Measurements from ENCODE around the gene MEP1B. TPM values are rescaled to one million over a fixed set of nuclear protein-coding genes. Genes with fewer than 3 reads are reported as not detected.

The MEP1B gene
- polyA plus RNA-seq (2013), result 0.03 TPM in 2 replicates

GRCh38 chr18:32189790-32190189, at the start of gene MEP1B:
MEP1B (plus strand) TSS chr18:32190039; CDS start chr18:32190071, 32 bp downstream.
- DNase-seq, result no peak
- WGBS (ENCODE audit: extremely low coverage, insufficient coverage, insufficient read length), result no CpG with 5 or more reads among the region's 2 CpGs
- H2BK120ac ChIP-seq (ENCODE audit: insufficient read depth, low read length, poor library complexity), result no peak within 1 kb of the TSS

DNA sequence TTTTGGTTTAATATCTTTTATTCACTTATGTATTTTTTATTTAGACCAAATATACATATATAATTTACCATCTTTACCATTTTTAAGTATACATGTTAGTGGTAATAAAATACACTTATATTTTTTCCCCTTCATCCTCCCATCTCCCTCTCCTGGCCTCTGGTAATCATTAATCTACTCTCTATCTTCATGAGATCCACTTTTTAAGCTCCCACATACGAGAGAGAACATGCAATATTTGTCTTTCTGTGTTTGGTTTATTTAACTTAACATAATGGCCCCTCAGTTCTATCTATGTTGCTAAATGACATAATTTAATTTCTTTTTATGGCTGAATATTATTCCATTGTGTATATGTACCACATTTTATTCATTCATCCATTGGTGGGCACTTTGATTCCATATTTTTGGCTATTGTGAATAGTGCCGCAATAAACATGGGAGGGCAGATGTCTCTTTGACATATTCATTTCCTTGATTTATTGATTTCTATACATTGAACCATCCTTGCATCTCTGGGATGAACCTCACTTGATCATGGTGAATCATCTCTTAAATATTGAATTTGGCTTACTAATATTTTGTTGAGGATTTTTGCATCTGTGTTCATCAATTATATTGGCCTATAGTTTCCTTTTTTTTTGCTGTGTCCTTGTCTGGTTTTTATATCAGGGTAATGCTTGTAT, 41.5 kb upstream of the MEP1B start:
- Histone ChIP-seq H3K4ac (ENCODE audit: low read depth, low read length) (no peak overlapping the region), H3K23ac (ENCODE audit: low read length) (no peak overlapping the region), H3K79me2 (ENCODE audit: control insufficient read depth, insufficient read depth, low read length, poor library complexity) (no peaks in the 10 kb centered on the region), H3K4me2 (ENCODE audit: low read length) (no peak overlapping the region), H3K9ac (ENCODE audit: low read length) (no peak overlapping the region), H3K14ac (ENCODE audit: low read length) (no peak overlapping the region), H3K27ac (ENCODE audit: low read depth, low read length) (no peak overlapping the region), H4K12ac (ENCODE audit: low read depth, low read length) (no peak overlapping the region), H3K79me1 (ENCODE audit: low read length) (no peaks in the 10 kb centered on the region), H2AFZ (ENCODE audit: insufficient read depth, low read length, poor library complexity) (no peak overlapping the region), H2BK5ac (ENCODE audit: low read depth, low read length, poor library complexity) (no peak overlapping the region), H2AK5ac (ENCODE audit: low read length) (no peak overlapping the region), H3K4me3 (ENCODE audit: low read depth, low read length) (no peak overlapping the region), H3K36me3 (ENCODE audit: control insufficient read depth in 1 of 2, insufficient read depth in 2 of 2, low read length in 2 of 2) (no peaks in the 10 kb centered on the region), H4K91ac (ENCODE audit: low read depth, low read length) (no peak overlapping the region), H4K8ac (ENCODE audit: low read depth, low read length) (no peak overlapping the region), H3K9me3 (ENCODE audit: insufficient read depth, low read depth, low read length) (peaks cover 2% of the 10 kb centered on the region), H3K27me3 (ENCODE audit: insufficient read depth, low read length) (no peaks in the 10 kb centered on the region), H2BK120ac (ENCODE audit: insufficient read depth, low read length, poor library complexity) (no peak overlapping the region), H2BK12ac (ENCODE audit: low read length) (no peak overlapping the region), H3K18ac (ENCODE audit: low read length) (no peak overlapping the region), H3K4me1 (ENCODE audit: control insufficient read depth in 1 of 2, insufficient read depth in 2 of 2, low read length in 2 of 2) (no peaks in the 10 kb centered on the region)
- DNase-seq, result no peak
- WGBS (ENCODE audit: extremely low coverage, insufficient coverage, insufficient read length), result no CpG with 5 or more reads among the region's 2 CpGs

More at GRCh38 chr18:32189790-32190189, at the start of gene MEP1B:
- H3K4me3 ChIP-seq (ENCODE audit: low read depth, low read length), result no peak within 1 kb of the TSS
- H4K12ac ChIP-seq (ENCODE audit: low read depth, low read length), result no peak within 1 kb of the TSS
- H3K4me1 ChIP-seq (ENCODE audit: control insufficient read depth in 1 of 2, insufficient read depth in 2 of 2, low read length in 2 of 2), result no peaks in the 10 kb centered on the region
- no peak within 1 kb of the TSS for H3K4ac ChIP-seq (ENCODE audit: low read depth, low read length)
- H3K9me3 ChIP-seq (ENCODE audit: insufficient read depth, low read depth, low read length), result no peaks in the 10 kb centered on the region
- no peak within 1 kb of the TSS for H3K4me2 ChIP-seq (ENCODE audit: low read length)
- no peak within 1 kb of the TSS for H3K23ac ChIP-seq (ENCODE audit: low read length)
- H3K27ac ChIP-seq (ENCODE audit: low read depth, low read length), result no peak within 1 kb of the TSS
- no peak within 1 kb of the TSS for H3K9ac ChIP-seq (ENCODE audit: low read length)
- H2BK12ac ChIP-seq (ENCODE audit: low read length), result no peak within 1 kb of the TSS
- no peak within 1 kb of the TSS for H3K18ac ChIP-seq (ENCODE audit: low read length)
- no peak within 1 kb of the TSS for H3K14ac ChIP-seq (ENCODE audit: low read length)
- H2AK5ac ChIP-seq (ENCODE audit: low read length), result no peak within 1 kb of the TSS
- H4K91ac ChIP-seq (ENCODE audit: low read depth, low read length), result no peak within 1 kb of the TSS
- H3K79me2 ChIP-seq (ENCODE audit: control insufficient read depth, insufficient read depth, low read length, poor library complexity), result no peaks in the 10 kb centered on the region
- no peaks in the 10 kb centered on the region for H3K79me1 ChIP-seq (ENCODE audit: low read length)
- no peak within 1 kb of the TSS for H2BK5ac ChIP-seq (ENCODE audit: low read depth, low read length, poor library complexity)
- H3K36me3 ChIP-seq (ENCODE audit: control insufficient read depth in 1 of 2, insufficient read depth in 2 of 2, low read length in 2 of 2), result no peaks in the 10 kb centered on the region
- no peak within 1 kb of the TSS for H4K8ac ChIP-seq (ENCODE audit: low read depth, low read length)
- no peak within 1 kb of the TSS for H2AFZ ChIP-seq (ENCODE audit: insufficient read depth, low read length, poor library complexity)
- H3K27me3 ChIP-seq (ENCODE audit: insufficient read depth, low read length), result no peaks in the 10 kb centered on the region

- no peak overlapping the region for H2BK12ac ChIP-seq (ENCODE audit: low read length)
- WGBS (ENCODE audit: extremely low coverage, insufficient coverage, insufficient read length), result no CpG with 5 or more reads among the region's 5 CpGs
- no peaks in the 10 kb centered on the region for H3K27me3 ChIP-seq (ENCODE audit: insufficient read depth, low read length)
- H3K4me1 ChIP-seq (ENCODE audit: control insufficient read depth in 1 of 2, insufficient read depth in 2 of 2, low read length in 2 of 2), result no peaks in the 10 kb centered on the region
- H3K4me2 ChIP-seq (ENCODE audit: low read length), result no peak overlapping the region
- no peaks in the 10 kb centered on the region for H3K79me1 ChIP-seq (ENCODE audit: low read length)
- H3K9me3 ChIP-seq (ENCODE audit: insufficient read depth, low read depth, low read length), result peaks cover 2% of the 10 kb centered on the region
- H2AK5ac ChIP-seq (ENCODE audit: low read length), result no peak overlapping the region
- H4K12ac ChIP-seq (ENCODE audit: low read depth, low read length), result no peak overlapping the region
- H3K79me2 ChIP-seq (ENCODE audit: control insufficient read depth, insufficient read depth, low read length, poor library complexity), result no peaks in the 10 kb centered on the region
- H3K18ac ChIP-seq (ENCODE audit: low read length), result no peak overlapping the region
- no peak overlapping the region for H3K4me3 ChIP-seq (ENCODE audit: low read depth, low read length)
- no peak overlapping the region for H3K14ac ChIP-seq (ENCODE audit: low read length)
- no peak for DNase-seq
- H3K27ac ChIP-seq (ENCODE audit: low read depth, low read length), result no peak overlapping the region
- H4K91ac ChIP-seq (ENCODE audit: low read depth, low read length), result no peak overlapping the region
- H2BK120ac ChIP-seq (ENCODE audit: insufficient read depth, low read length, poor library complexity), result no peak overlapping the region
- H3K9ac ChIP-seq (ENCODE audit: low read length), result no peak overlapping the region
- no peaks in the 10 kb centered on the region for H3K36me3 ChIP-seq (ENCODE audit: control insufficient read depth in 1 of 2, insufficient read depth in 2 of 2, low read length in 2 of 2)
- no peak overlapping the region for H4K8ac ChIP-seq (ENCODE audit: low read depth, low read length)
- no peak overlapping the region for H3K23ac ChIP-seq (ENCODE audit: low read length)
- no peak overlapping the region for H2AFZ ChIP-seq (ENCODE audit: insufficient read depth, low read length, poor library complexity)
- no peak overlapping the region for H3K4ac ChIP-seq (ENCODE audit: low read depth, low read length)
- no peak overlapping the region for H2BK5ac ChIP-seq (ENCODE audit: low read depth, low read length, poor library complexity)
Measured at GRCh38 chr18:32152705-32153448, 37.0 kb upstream of the MEP1B start.

DNA sequence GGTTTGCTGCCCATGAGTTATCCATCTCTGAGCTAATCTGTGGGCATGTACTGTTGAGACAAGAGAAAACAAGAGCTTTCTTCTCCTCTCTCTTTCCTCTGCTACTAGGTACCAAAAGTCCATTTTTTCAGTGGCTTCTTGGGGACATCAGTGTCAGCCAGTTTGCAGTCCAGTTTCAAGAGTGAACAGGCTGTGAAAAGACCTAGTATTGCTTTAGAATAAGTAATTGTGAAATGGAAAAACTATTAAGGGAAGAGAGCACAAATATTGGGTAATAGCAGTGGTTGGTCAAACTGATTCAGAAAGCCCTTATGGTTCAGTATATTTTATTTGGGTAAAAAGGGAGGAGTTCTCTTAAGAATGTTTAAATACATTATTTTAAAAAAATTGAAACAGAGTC, 33.0 kb upstream of the MEP1B start:
- Histone ChIP-seq H4K12ac (ENCODE audit: low read depth, low read length) (no peak overlapping the region), H3K9ac (ENCODE audit: low read length) (no peak overlapping the region), H2BK12ac (ENCODE audit: low read length) (no peak overlapping the region), H2AK5ac (ENCODE audit: low read length) (no peak overlapping the region), H4K91ac (ENCODE audit: low read depth, low read length) (no peak overlapping the region), H3K9me3 (ENCODE audit: insufficient read depth, low read depth, low read length) (no peaks in the 10 kb centered on the region), H2BK5ac (ENCODE audit: low read depth, low read length, poor library complexity) (no peak overlapping the region), H3K23ac (ENCODE audit: low read length) (no peak overlapping the region), H3K79me1 (ENCODE audit: low read length) (no peaks in the 10 kb centered on the region), H3K4ac (ENCODE audit: low read depth, low read length) (no peak overlapping the region), H3K27me3 (ENCODE audit: insufficient read depth, low read length) (no peaks in the 10 kb centered on the region), H2BK120ac (ENCODE audit: insufficient read depth, low read length, poor library complexity) (no peak overlapping the region), H4K8ac (ENCODE audit: low read depth, low read length) (no peak overlapping the region), H3K36me3 (ENCODE audit: control insufficient read depth in 1 of 2, insufficient read depth in 2 of 2, low read length in 2 of 2) (no peaks in the 10 kb centered on the region), H3K4me3 (ENCODE audit: low read depth, low read length) (no peak overlapping the region), H3K14ac (ENCODE audit: low read length) (no peak overlapping the region), H2AFZ (ENCODE audit: insufficient read depth, low read length, poor library complexity) (no peak overlapping the region), H3K79me2 (ENCODE audit: control insufficient read depth, insufficient read depth, low read length, poor library complexity) (no peaks in the 10 kb centered on the region), H3K4me2 (ENCODE audit: low read length) (no peak overlapping the region), H3K27ac (ENCODE audit: low read depth, low read length) (no peak overlapping the region), H3K18ac (ENCODE audit: low read length) (no peak overlapping the region), H3K4me1 (ENCODE audit: control insufficient read depth in 1 of 2, insufficient read depth in 2 of 2, low read length in 2 of 2) (no peaks in the 10 kb centered on the region)
- DNase-seq, result no peak
